CD8-positive, alpha-beta memory T cell (primary cell): ENCODE measurements around the gene HSPB3. TPM values are rescaled to one million over a fixed set of nuclear protein-coding genes. Genes with fewer than 3 reads are reported as not detected.

Experiments used
- CTCF ChIA-PET: fragments of 350-600 bp; sonication (Branson Sonifier 250); formaldehyde crosslinking; loops from one replicate; lab custom pipeline; 2021; ENCODE audit warnings: antibody characterized with exemption; lab: Charles Lee
- POLR2A ChIA-PET: fragments of 350-600 bp; sonication (Branson Sonifier 250); formaldehyde crosslinking; loops from one replicate; lab custom pipeline; 2021; ENCODE audit warnings: antibody characterized with exemption; lab: Charles Lee
- DNase-seq, 5 donors: peaks; one replicate each; pipeline versions ENCODE4 v3.0.0 to v3.0.0-alpha.2; 2020 to 2022; ENCODE audit warnings: mixed read lengths in 1 of 5
- H3K27ac ChIP-seq: one replicate; pipeline ENCODE4 v1.7.0; 2013; ENCODE audit warnings: low read depth, mild to moderate bottlenecking, low read length, moderate library complexity
- H3K27me3 ChIP-seq: 2 replicates; pipeline ENCODE4 v1.7.0; 2013; ENCODE audit warnings: low read length, mild to moderate bottlenecking; ENCODE audit not compliant: insufficient read depth, poor library complexity, severe bottlenecking
- H3K36me3 ChIP-seq: 2 replicates; pipeline ENCODE4 v1.7.0; 2013; ENCODE audit warnings: mild to moderate bottlenecking, low read length, moderate library complexity; ENCODE audit not compliant: insufficient read depth
- H3K4me1 ChIP-seq: 2 replicates; pipeline ENCODE4 v1.7.0; 2013; ENCODE audit warnings: mild to moderate bottlenecking, low read length, moderate library complexity; ENCODE audit not compliant: insufficient read depth
- H3K4me3 ChIP-seq: 2 replicates; pipeline ENCODE4 v1.7.0; 2013; ENCODE audit warnings: mild to moderate bottlenecking, low read length
- H3K9me3 ChIP-seq: 2 replicates; pipeline ENCODE4 v1.7.0; 2013; ENCODE audit warnings: mild to moderate bottlenecking, low read length
- H3K27ac Mint-ChIP-seq, 8 donors: one replicate each; pipeline ENCODE4 v1.8.0; 2020 to 2021; ENCODE audit warnings: mixed read lengths in 8 of 8, mild to moderate bottlenecking in 6 of 8, inconsistent platforms in 3 of 8, moderate library complexity in 3 of 8
- H3K27me3 Mint-ChIP-seq, 2 donors: one replicate each; pipeline ENCODE4 v1.8.0; 2020 to 2021; ENCODE audit warnings: mixed read lengths in 2 of 2, mild to moderate bottlenecking in 1 of 2, moderate library complexity in 1 of 2
- H3K36me3 Mint-ChIP-seq, 3 donors: one replicate each; pipeline ENCODE4 v1.8.0; 2020 to 2021; ENCODE audit warnings: mixed read lengths in 3 of 3, inconsistent platforms in 1 of 3, mild to moderate bottlenecking in 1 of 3
- H3K4me1 Mint-ChIP-seq, 3 donors: one replicate each; pipeline ENCODE4 v1.8.0; 2020 to 2021; ENCODE audit warnings: mixed read lengths in 3 of 3, inconsistent platforms in 1 of 3, mild to moderate bottlenecking in 1 of 3
- H3K4me3 Mint-ChIP-seq, 7 donors: one replicate each; pipeline ENCODE4 v1.8.0; 2020 to 2021; ENCODE audit warnings: mixed read lengths in 7 of 7, mild to moderate bottlenecking in 6 of 7, moderate library complexity in 4 of 7, inconsistent platforms in 2 of 7
- H3K9me3 Mint-ChIP-seq, 5 donors: one replicate each; pipeline ENCODE4 v1.8.0; 2020 to 2022; ENCODE audit warnings: mixed read lengths in 5 of 5, mild to moderate bottlenecking in 3 of 5, moderate library complexity in 2 of 5, inconsistent platforms in 1 of 5
- polyA plus RNA-seq: library from polyadenylated mRNA; unstranded; fragments of 300-500 nt; fragmentation: Illumina TruSeq; gene quantifications from one replicate; pipeline ENCODE4 v1.2.3, GENCODE V29; 2021
- total RNA-seq, 2 experiments: library from RNA; stranded (reverse); gene quantifications; one replicate each; pipeline ENCODE4 v1.2.3, GENCODE V29; 2021

HSPB3 gene
- total and polyA plus RNA-seq, 3 experiments from 2014 or later: not detected

DNA sequence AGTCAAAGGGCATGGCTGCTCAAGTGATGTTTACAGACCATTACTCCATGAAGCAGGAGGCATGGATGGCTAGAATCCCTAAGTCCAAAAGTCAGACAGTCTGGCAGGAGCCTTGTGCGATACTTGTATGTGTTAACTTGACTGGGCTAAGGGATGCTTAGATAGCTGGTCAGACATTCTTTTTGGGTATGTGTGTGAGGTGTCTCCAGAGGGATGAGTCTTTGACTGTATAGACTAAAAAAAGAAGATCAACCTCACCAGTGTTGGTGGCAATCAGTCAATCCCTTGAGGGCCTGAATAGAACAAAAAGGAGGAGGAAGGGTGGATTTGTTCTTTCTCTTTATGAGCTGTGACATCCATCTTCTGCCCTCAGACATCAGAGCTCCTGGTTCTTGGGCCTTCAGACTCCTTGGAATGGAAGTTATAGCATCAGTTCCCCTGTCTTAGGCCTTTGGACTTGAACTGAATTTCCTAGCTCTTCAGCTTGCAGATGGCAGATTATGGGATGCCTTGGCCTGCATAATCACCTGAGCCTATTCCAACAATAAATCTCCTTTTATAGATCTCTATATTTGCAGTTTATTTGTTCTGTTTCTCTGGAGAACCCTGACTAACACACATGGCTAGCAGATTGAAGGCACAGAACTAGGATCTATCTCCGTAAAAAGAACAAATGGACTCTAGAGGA lies 9.7 kb upstream of the HSPB3 start:
- no peak overlapping the region for H3K27ac ChIP-seq
- H3K27me3 ChIP-seq: no peaks in the 10 kb centered on the region
- no peak overlapping the region for H3K4me3 Mint-ChIP-seq
- no peak for DNase-seq
- CTCF ChIA-PET: no interaction called here
- POLR2A ChIA-PET: no interaction called here
- no peaks in the 10 kb centered on the region for H3K36me3 ChIP-seq
- no peak overlapping the region for H3K4me3 ChIP-seq
- no peaks in the 10 kb centered on the region for H3K9me3 Mint-ChIP-seq
- H3K9me3 ChIP-seq: no peaks in the 10 kb centered on the region
- peaks cover 0 to 34% of the 10 kb centered on the region in 2 donors for H3K27me3 Mint-ChIP-seq
- peaks cover 12% of the 10 kb centered on the region for H3K4me1 ChIP-seq
- H3K36me3 Mint-ChIP-seq: no peaks in the 10 kb centered on the region
- H3K4me1 Mint-ChIP-seq: no peaks in the 10 kb centered on the region
- no peak overlapping the region for H3K27ac Mint-ChIP-seq

DNA sequence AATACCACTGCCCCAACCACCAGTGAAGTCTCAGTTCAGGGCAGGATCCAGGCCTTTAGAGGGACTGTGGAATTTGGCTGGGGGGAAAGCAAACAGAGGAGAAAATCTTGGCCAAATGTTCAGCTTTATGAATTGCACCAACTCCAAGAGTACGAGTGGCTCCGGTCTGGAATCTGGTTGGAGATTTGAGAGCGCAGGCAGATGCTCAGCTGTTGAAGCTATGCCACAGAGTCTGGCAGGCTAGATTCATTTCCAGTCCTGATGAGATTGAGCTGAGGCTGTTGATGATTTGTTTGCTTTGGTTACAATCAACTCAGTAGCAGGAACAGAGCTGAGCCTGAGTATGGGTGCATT lies 9.1 kb upstream of the HSPB3 start:
- H3K4me3 ChIP-seq: no peak overlapping the region
- Mint-ChIP-seq H3K27ac (no peak overlapping the region), H3K4me3 (no peak overlapping the region), H3K36me3 (no peaks in the 10 kb centered on the region), H3K9me3 (no peaks in the 10 kb centered on the region), H3K4me1 (no peaks in the 10 kb centered on the region), H3K27me3 (peaks cover 0 to 30% of the 10 kb centered on the region in 2 donors)
- H3K9me3 ChIP-seq: no peaks in the 10 kb centered on the region
- no peaks in the 10 kb centered on the region for H3K27me3 ChIP-seq
- ChIA-PET CTCF (no interaction called here), POLR2A (no interaction called here)
- no peaks in the 10 kb centered on the region for H3K36me3 ChIP-seq
- H3K4me1 ChIP-seq: peaks cover 7% of the 10 kb centered on the region
- DNase-seq: no peak
- no peak overlapping the region for H3K27ac ChIP-seq

DNA sequence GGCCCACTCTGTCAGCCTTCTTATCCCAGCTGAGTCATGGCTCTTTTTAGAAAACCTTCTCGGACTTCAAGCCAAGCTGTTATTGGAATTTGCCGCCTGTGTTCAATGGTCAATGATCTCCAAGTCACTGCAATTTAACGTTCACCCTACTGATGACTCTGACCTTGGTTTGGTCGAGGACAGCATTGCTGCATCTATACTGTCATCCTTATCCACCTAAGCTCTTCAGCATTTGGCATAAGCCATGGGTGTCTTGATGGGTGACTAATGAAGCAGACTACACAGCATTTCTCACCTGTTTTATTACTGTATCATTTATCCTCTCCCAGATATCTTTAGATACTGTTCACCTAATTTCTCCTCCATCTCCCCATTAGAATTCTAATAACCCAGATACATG lies 5.6 kb upstream of the HSPB3 start:
- H3K4me3 ChIP-seq: no peak overlapping the region
- peaks cover 4 to 37% of the 10 kb centered on the region in 2 donors for H3K27me3 Mint-ChIP-seq
- no peaks in the 10 kb centered on the region for H3K4me1 Mint-ChIP-seq
- H3K9me3 Mint-ChIP-seq: no peaks in the 10 kb centered on the region
- H3K36me3 ChIP-seq: no peaks in the 10 kb centered on the region
- H3K27me3 ChIP-seq: no peaks in the 10 kb centered on the region
- H3K36me3 Mint-ChIP-seq: peaks cover 0 to 1% (median 0%) of the 10 kb centered on the region in 3 donors
- ChIA-PET CTCF (no interaction called here), POLR2A (no interaction called here)
- H3K9me3 ChIP-seq: no peaks in the 10 kb centered on the region
- H3K4me1 ChIP-seq: no peaks in the 10 kb centered on the region
- H3K27ac ChIP-seq: no peak overlapping the region
- H3K27ac Mint-ChIP-seq: no peak overlapping the region
- no peak overlapping the region for H3K4me3 Mint-ChIP-seq
- DNase-seq: no peak

DNA sequence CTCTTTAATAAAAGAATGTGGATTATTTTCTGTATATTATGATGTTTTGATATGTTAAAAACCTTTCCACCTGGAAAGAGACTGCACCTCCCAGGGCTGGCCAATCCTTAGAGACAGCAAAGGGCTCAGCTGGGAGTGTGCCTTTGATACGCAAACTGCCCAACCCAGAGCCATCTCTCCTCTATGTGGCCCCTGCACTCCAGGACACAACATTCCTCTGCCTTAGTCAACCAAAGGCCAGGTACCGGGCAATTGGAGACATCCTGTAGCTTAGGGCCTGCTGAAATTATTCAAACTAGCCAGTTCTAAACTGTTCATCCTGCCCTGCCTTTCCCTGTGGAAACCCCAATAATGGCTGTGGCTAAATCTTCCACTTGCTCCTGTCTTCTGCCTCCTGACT lies 5.0 kb upstream of the HSPB3 start:
- H3K4me3 ChIP-seq: no peak overlapping the region
- H3K4me1 ChIP-seq: no peaks in the 10 kb centered on the region
- H3K27me3 Mint-ChIP-seq: peaks cover 4 to 40% of the 10 kb centered on the region in 2 donors
- no peaks in the 10 kb centered on the region for H3K27me3 ChIP-seq
- H3K36me3 ChIP-seq: no peaks in the 10 kb centered on the region
- ChIA-PET POLR2A (no interaction called here), CTCF (no interaction called here)
- H3K4me1 Mint-ChIP-seq: no peaks in the 10 kb centered on the region
- no peak overlapping the region for H3K27ac Mint-ChIP-seq
- H3K36me3 Mint-ChIP-seq: peaks cover 0 to 1% (median 0%) of the 10 kb centered on the region in 3 donors
- DNase-seq: no peak
- no peaks in the 10 kb centered on the region for H3K9me3 Mint-ChIP-seq
- no peak overlapping the region for H3K4me3 Mint-ChIP-seq
- H3K27ac ChIP-seq: no peak overlapping the region
- no peaks in the 10 kb centered on the region for H3K9me3 ChIP-seq

DNA sequence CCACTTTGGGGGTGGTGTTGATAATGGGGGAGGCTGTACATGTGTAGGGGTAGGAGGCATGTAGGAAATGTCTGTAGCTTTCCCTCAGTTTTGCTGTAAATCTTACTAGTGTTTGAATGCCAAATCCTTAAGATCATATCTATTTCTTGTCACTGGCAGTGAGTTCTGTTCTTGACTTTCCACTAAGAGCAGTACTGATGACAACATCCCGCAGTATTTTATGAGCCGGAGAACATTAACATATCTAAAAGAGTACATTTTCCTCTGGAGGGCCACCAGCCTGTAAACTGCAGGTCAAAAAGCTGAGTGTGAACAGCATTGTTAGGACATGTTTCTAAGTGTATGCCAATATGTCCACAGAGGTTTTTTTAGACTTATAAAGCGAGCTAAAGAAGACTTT lies 2.5 kb upstream of the HSPB3 start:
- no peaks in the 10 kb centered on the region for H3K36me3 ChIP-seq
- no peak overlapping the region for H3K4me3 ChIP-seq
- no peak overlapping the region for H3K27ac ChIP-seq
- CTCF ChIA-PET: interaction anchor here (1.2 kb wide), 1 partner anchor 22 kb away, joined by 3 read pairs; no protein-coding TSS in a partner anchor
- no peaks in the 10 kb centered on the region for H3K27me3 ChIP-seq
- H3K27ac Mint-ChIP-seq: no peak overlapping the region
- H3K4me1 ChIP-seq: no peaks in the 10 kb centered on the region
- H3K4me3 Mint-ChIP-seq: no peak overlapping the region
- H3K4me1 Mint-ChIP-seq: no peaks in the 10 kb centered on the region
- DNase-seq: no peak
- H3K9me3 ChIP-seq: no peaks in the 10 kb centered on the region
- H3K27me3 Mint-ChIP-seq: peaks cover 4 to 32% of the 10 kb centered on the region in 2 donors
- POLR2A ChIA-PET: no interaction called here
- H3K9me3 Mint-ChIP-seq: no peaks in the 10 kb centered on the region
- H3K36me3 Mint-ChIP-seq: peaks cover 0 to 1% (median 0%) of the 10 kb centered on the region in 3 donors

DNA sequence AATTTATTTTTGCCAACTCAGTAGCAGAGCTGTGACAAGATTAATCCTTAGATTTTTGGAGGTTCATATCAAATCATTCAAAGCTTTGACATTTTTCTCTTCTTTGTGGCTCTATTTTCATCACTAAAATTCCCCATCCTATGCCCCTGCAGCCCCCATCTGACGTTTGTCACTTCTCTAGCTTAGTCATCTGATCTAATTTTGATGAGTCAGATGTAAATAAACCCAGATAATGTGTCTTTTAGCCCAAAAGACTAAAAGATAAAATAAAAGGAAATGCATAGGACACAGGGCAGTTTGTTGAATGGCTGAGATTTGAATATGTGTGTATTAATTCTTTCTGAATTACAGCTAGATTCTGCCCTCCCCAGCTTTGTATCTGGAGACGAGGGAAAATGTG lies 897 bp upstream of the HSPB3 start:
- peaks cover 4 to 34% of the 10 kb centered on the region in 2 donors for H3K27me3 Mint-ChIP-seq
- ChIA-PET CTCF (interaction anchor here (1.3 kb wide), 1 partner anchor 413 kb away, joined by 3 read pairs; no protein-coding TSS in a partner anchor), POLR2A (no interaction called here)
- Histone ChIP-seq H3K27ac (no peak overlapping the region), H3K36me3 (no peaks in the 10 kb centered on the region), H3K4me1 (no peaks in the 10 kb centered on the region), H3K27me3 (no peaks in the 10 kb centered on the region), H3K9me3 (no peaks in the 10 kb centered on the region), H3K4me3 (no peak overlapping the region)
- DNase-seq: no peak
- H3K4me3 Mint-ChIP-seq: no peak overlapping the region
- no peak overlapping the region for H3K27ac Mint-ChIP-seq
- no peaks in the 10 kb centered on the region for H3K4me1 Mint-ChIP-seq
- peaks cover 0 to 1% (median 0%) of the 10 kb centered on the region in 3 donors for H3K36me3 Mint-ChIP-seq
- H3K9me3 Mint-ChIP-seq: no peaks in the 10 kb centered on the region

DNA sequence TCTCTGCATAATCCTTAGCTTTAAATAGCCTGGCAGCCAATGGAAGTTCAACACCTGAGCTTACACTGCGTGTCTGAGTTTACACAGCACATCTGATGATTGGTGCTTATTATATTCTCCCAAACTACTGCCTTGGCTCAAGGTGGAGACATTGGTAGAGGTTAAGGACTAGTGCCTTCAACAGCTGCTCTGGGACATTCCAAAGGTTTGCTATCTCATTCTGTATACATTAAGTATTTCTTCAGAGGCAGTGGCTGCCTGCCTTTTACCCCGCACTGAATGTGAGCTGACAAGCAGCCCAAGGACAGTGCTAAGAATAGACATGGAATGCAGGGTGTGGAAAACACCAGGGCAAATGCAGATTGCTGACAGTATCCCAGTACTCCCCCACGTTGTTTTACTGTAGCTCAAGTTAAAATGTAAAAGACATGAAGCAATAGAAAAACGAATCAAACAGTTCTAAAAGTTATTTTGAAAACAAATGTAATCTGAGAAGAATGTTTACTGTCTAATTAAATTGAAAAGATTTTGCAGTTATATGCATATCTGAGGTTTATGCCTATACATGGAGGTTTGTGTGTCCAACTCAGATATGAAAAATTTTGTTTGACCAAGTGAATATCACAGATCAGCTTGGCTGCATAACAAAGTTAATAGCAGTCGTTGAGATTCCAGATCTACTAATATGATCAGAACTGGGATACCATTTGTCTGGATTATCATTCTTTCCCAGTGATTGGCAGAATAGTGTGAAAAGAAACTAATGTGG lies 1.8 kb downstream of the HSPB3 start:
- H3K36me3 Mint-ChIP-seq: peaks cover 0 to 1% (median 0%) of the 10 kb centered on the region in 3 donors
- CTCF ChIA-PET: no interaction called here
- POLR2A ChIA-PET: no interaction called here
- no peak overlapping the region for H3K27ac ChIP-seq
- no peaks in the 10 kb centered on the region for H3K36me3 ChIP-seq
- no peaks in the 10 kb centered on the region for H3K9me3 ChIP-seq
- no peaks in the 10 kb centered on the region for H3K4me1 Mint-ChIP-seq
- no peak overlapping the region for H3K27ac Mint-ChIP-seq
- no peaks in the 10 kb centered on the region for H3K27me3 ChIP-seq
- no peak overlapping the region for H3K4me3 ChIP-seq
- no peak for DNase-seq
- H3K9me3 Mint-ChIP-seq: peaks cover 3 to 16% (median 14%) of the 10 kb centered on the region in 5 donors
- H3K4me3 Mint-ChIP-seq: no peak overlapping the region
- H3K27me3 Mint-ChIP-seq: peaks cover 11 to 48% of the 10 kb centered on the region in 2 donors
- H3K4me1 ChIP-seq: no peaks in the 10 kb centered on the region

DNA sequence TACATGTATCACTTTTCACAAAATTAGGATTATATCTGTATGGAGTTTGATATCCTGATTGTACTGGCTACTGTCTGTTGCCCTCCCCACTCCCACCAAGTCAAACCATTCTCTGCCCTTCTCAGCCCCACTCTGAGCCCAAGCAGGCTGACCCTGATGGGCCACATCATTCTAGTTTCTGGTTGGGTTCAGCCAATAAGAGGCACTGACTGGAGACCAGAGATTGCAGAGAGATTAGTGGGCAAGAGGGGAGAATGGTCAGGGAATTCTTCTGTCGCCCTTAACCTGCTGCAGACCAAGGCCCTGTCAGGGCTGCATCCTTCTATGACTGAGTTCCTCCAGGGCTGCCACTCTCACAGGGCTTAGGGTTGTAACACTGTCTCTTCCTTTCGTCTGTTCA lies 2.7 kb downstream of the HSPB3 start:
- Mint-ChIP-seq H3K27me3 (peaks cover 7 to 48% of the 10 kb centered on the region in 2 donors), H3K4me3 (no peak overlapping the region), H3K36me3 (no peaks in the 10 kb centered on the region), H3K9me3 (peaks cover 4 to 16% (median 14%) of the 10 kb centered on the region in 5 donors), H3K27ac (no peak overlapping the region), H3K4me1 (no peaks in the 10 kb centered on the region)
- Histone ChIP-seq H3K9me3 (no peaks in the 10 kb centered on the region), H3K4me3 (no peak overlapping the region), H3K27me3 (no peaks in the 10 kb centered on the region), H3K4me1 (no peaks in the 10 kb centered on the region), H3K36me3 (no peaks in the 10 kb centered on the region), H3K27ac (no peak overlapping the region)
- no peak for DNase-seq
- ChIA-PET POLR2A (no interaction called here), CTCF (no interaction called here)
